Measurements from ENCODE around the gene CA5A. TPM values are rescaled to one million over a fixed set of nuclear protein-coding genes. Genes with fewer than 3 reads are reported as not detected.

CA5A gene
- total and polyA plus RNA-seq, 2 of the 13 experiments (the other 11 are each of a cell fraction or from before 2014, with no cell fraction given), result 66.8 to 106 TPM

- TF ChIP-seq CREM (IDR thresholded peaks at IDR 0.05) (peak; percentile 78; the same call in 1 of the 2 replicates), CREM (CRISPR knock-in tag; IDR thresholded peaks at IDR 0.05) (no peak), YEATS4 (CRISPR knock-in tag; IDR thresholded peaks at IDR 0.05; ENCODE audit: borderline replicate concordance) (peak; percentile 77; the same call in 1 of the 2 replicates), ZNF468 (CRISPR knock-in tag; IDR thresholded peaks at IDR 0.05) (no peak), IRX3 (CRISPR knock-in tag; IDR thresholded peaks at IDR 0.05; ENCODE audit: borderline replicate concordance, low read depth) (0 out of 2 replicates have a peak, but pooled peaks have one; percentile 10), ARID2 (CRISPR knock-in tag; IDR thresholded peaks at IDR 0.05; ENCODE audit: borderline replicate concordance) (peak; percentile 80; the same call in 1 of the 2 replicates), PRDM15 (CRISPR knock-in tag; IDR thresholded peaks at IDR 0.05) (peak; percentile 77; the same call in 1 of the 2 replicates), ZNF850 (CRISPR knock-in tag; conservative IDR thresholded peaks at IDR 0.05) (no peak), ZNF33A (CRISPR knock-in tag; IDR thresholded peaks at IDR 0.05; ENCODE audit: borderline replicate concordance) (no peak), MNT (IDR thresholded peaks at IDR 0.05) (peak; percentile 19; the same call in 1 of the 2 replicates), KDM4B (CRISPR knock-in tag; IDR thresholded peaks at IDR 0.05) (peak; percentile 94; the same call in 1 of the 2 replicates), ISL2 (CRISPR knock-in tag; IDR thresholded peaks at IDR 0.05) (peak; percentile 94), ZNF205 (CRISPR knock-in tag; IDR thresholded peaks at IDR 0.05) (peak; percentile 44), HNF1B (CRISPR knock-in tag; IDR thresholded peaks at IDR 0.05) (no peak; the same call in 1 of the 2 replicates), ATF2 (CRISPR knock-in tag; IDR thresholded peaks at IDR 0.05) (peak; percentile 63; the same call in 1 of the 2 replicates), ZNF431 (CRISPR knock-in tag; IDR thresholded peaks at IDR 0.05; ENCODE audit: borderline replicate concordance, low read depth) (peak; percentile 85; the same call in 1 of the 2 replicates), GATA4 (IDR thresholded peaks at IDR 0.05; ENCODE audit: borderline replicate concordance, low read depth) (peak; percentile 76; the same call in 1 of the 2 replicates)
These were observed 88.3 kb downstream of the CA5A start (continued) for GRCh38 chr16:87847785-87848675.
